HG02852 (cell line): ENCODE results near the gene RNASET2.
A peak's percentile ranks its signal among the peaks of the same experiment; 100 is the strongest.

ENCODE experiments used
- ATAC-seq: cut with Tn5 transposase; IDR thresholded peaks from one replicate; pipeline ENCODE4 v1.9.1; 2021; ENCODE audit warnings: mild to moderate bottlenecking, moderate library complexity; ENCODE audit not compliant: unreplicated experiment

RNASET2 gene, protein sequence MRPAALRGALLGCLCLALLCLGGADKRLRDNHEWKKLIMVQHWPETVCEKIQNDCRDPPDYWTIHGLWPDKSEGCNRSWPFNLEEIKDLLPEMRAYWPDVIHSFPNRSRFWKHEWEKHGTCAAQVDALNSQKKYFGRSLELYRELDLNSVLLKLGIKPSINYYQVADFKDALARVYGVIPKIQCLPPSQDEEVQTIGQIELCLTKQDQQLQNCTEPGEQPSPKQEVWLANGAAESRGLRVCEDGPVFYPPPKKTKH

DNA sequence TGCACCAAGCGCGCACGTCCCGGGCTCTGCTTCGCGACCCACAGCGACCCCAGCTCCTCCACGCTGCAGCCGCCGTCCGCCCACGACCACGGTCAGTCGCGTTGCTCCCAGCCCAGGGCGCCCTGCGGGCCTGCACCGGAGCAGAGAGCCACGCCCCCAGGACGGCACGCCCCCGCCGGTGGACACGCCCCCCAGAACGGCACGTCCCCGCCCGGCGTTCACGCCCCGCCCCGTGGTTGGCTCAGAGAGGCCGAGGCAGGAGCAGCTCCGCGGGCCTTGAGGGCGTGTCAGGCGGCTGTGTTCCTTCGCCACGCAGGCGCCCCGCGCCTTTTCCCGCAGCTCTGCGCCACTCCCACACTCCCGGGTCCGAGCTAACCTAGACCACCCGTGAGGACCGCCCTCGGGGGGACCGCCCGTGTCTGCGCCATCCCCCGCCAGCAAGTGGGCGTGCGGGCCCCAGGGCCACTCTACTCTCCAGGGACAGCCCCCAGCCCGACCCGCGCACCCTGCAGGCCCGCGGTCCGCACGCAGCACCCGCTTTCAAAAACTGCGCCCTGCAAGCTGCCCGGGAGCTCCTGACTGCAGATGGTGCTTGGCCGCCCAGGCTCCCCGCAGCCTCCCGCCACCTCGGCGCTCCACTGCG, at the start of gene RNASET2:
RNASET2 (minus strand) TSS at position 107 of the 643 bp plus-strand sequence. CDS start 368 bp downstream, outside the sequence.
- peak; percentile 73 for ATAC-seq

- ATAC-seq, result no peak
These were observed 49.2 kb upstream of the RNASET2 start for GRCh38 chr6:167005350-167006159.

DNA sequence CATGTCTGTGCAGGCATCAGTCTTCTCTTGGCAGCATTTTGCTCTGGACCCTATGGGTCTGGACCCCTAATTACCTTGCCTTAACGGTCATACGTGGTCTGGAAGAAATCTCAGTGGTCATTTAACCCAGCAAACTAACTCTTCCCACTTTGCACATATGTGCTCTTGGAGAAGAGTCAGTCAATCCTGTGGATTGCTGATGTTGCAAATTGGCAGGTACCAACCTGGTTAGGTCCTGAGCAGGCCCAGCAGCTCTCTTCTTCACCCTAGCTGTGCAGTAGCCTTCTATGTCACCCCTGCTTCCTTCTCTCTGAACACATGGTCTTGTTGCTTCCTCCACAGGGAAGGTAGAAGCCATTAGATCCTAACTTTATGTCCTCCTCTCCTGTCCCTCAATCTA, 44.4 kb upstream of the RNASET2 start:
- ATAC-seq, result no peak

DNA sequence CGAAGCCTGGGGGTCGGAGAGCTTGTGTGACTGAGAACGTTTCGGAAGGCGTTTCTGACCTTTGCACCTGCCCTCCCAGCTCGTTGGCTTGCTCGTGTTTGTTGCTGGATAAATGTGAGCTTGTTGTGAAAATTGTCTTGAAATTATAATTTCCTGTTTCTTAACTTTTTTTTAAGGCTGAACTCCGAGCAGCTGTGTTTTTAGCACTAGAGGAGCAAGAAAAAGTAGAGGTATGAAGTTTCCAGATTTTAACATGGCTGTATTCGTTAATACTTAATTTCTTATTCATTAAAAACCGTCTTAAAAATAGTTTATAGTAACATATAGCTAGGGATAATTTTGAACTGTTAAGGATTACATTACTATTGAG, 43.5 kb upstream of the RNASET2 start:
- no peak for ATAC-seq

- ATAC-seq, result peak; percentile 88
These were observed 43.0 kb upstream of the RNASET2 start, which contains the start of gene CEP43 for GRCh38 chr6:166999145-166999883. Gene CEP43, plus strand, starts transcription at chr6:166999397. Its CDS starts 16 bp downstream, at chr6:166999413.

GRCh38 chr6:166998256-166999144, 42.1 kb upstream of the RNASET2 start:
- ATAC-seq, result peak; percentile 3

GRCh38 chr6:166997768-166998255, 41.5 kb upstream of the RNASET2 start:
- peak; percentile 33 for ATAC-seq

DNA sequence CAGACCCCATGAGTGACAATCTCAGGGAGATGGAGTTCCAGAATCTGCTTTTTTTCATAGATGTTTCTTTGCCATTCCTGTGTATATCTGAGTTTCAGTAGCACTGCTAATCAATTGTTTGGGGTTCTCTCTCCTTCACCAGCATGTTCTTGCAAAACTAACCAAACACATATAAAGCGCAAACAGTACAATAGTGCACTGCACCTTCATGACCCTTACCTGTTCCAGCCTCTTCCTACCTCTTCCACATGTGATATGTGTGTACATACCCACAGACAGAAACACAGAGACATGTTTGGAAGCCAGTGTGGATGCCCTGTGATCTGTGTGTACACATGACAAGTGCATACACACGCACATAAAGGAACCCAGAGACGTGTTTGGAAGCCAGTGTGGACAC, 41.0 kb upstream of the RNASET2 start:
- no peak for ATAC-seq

DNA sequence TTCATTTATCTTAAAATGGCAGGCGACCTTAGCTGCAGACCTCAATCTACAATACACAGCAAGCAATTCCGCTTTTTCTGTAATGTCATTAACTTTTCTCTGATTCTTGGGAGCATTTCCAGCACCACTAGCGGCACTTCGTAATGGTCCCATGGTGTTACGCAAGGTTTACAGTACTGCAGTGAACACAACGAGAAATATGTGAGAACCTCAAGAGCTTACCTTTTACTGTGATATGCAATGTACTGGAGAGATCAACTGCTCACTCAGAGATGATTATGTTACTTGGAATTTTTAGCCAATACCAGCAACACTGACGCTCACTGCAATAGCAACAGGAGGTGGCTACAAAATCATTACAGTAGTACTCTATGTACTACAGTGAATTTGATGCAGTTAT, 40.1 kb upstream of the RNASET2 start:
- no peak for ATAC-seq

GRCh38 chr6:166989427-166990032, 33.2 kb upstream of the RNASET2 start:
- ATAC-seq, result no peak

DNA sequence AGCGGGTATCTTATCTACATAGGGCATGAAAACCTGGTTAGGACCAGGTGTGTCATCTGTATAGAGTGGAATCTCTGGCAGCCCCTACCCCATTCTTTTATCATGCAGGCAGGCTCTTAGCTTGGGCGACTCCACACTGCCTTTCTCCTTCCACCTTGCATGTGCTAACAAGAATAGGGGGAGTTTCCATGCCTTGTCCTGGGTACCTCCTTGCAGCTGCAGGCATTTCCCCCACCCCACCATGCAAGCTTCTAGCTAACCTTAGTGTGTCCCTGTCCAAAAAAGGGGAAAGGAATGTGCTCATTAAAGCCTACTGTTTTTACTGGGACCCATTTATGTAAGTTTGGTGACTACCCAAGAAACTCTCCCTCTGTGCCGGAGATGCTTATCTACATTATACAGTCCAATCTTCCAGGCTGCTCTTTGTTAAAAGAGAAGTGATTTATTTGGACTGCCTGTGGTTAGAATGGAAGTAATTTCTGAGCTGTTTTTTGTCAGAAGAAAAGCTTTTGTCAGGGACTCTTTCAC, 32.4 kb upstream of the RNASET2 start:
- ATAC-seq, result no peak

- no peak for ATAC-seq
These were observed 31.6 kb upstream of the RNASET2 start for GRCh38 chr6:166987930-166988329.

- no peak for ATAC-seq
These were observed 31.1 kb upstream of the RNASET2 start for GRCh38 chr6:166987448-166987847.

- no peak for ATAC-seq
These were observed 24.4 kb upstream of the RNASET2 start for GRCh38 chr6:166980738-166981137.

DNA sequence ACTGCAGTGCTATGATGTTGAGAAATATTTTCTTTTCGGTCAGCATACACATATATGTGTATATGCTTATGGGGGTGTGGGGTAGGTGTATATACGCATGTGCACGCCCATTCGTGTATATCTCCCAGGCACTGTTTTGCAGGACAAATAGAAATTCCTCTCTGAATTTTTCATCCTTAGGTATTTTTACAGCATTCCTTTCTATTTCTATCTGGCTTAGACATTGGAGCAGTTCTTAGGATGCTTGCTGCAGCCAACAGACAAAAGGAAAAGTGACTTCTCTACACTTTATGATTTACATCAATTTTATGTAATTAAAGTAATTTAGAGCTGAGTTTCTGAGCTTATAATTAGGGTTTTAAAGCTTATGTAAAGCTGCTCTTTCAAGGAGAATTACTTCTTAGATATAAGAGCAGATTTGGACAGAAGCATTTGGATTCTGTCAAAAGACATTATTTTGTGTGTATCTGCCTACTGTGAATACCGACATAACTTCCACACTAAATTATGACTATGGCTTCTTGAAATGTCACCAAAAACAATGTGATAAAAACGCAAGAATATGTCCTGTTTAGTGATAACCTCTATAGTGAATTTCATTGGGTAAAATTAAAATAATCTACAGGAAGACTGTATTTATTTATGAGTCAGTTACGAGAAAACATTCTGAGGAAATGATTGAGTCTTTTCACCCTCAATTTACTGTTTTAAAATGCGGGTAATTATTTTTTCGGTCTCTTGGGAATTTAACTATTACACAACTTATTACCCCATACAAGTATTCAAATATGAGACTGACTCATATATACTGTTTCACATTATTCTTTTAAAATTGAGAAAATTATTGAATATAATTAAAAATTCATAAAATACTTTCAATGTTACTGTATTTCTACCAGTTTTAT, 21.5 kb upstream of the RNASET2 start:
- ATAC-seq, result no peak

DNA sequence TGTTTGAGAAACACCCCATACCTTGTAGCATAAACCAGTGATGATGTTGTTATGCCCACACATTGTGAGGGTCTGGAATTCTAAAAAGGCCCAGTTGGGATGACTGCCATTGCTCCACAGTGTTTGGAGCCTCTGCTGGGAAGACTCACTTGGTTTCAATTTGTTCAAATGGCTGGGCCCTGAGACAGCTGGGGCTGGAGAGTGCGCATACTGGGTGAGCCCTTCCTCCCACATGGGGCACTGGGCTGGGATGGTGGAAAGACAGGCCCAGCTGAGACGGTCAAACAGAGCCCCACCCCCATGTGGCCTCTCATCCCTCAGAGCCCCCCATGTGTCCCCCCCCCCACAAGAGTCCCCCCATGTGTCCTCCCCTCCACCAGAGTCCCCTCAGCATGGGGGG, 20.3 kb upstream of the RNASET2 start:
- no peak for ATAC-seq

DNA sequence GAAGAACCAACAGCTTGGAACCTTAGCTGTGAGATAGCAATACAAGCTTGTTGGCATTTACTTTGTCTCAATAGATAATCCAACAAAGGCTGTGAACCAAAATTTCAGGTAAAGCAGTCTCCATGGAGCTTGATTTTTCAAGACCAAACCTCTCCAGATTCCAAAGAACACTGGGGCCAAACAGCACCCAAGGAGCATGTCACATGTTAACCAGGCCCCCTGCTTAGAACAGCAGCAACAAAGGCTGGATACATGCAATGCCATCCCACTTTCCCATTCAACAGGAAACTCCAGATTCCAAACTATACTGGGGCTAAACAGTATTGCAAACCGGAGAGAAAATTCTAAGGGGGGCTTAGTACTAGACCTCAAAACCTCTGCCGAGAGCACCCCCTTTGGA, 15.8 kb upstream of the RNASET2 start:
- no peak for ATAC-seq

GRCh38 chr6:166971271-166971670, 14.9 kb upstream of the RNASET2 start:
- ATAC-seq, result no peak
